ENCODE measurements around the gene BECN2.
"Not testable (repeated sequence)": the region's sequence is repeated elsewhere in the genome, so short reads cannot be mapped to it uniquely, and the experiment has no call there.

- TF ChIP-seq CTCF (IDR thresholded peaks at IDR 0.05); BHLHE40 (IDR thresholded peaks at IDR 0.05; ENCODE audit: low read depth, low read length): not testable (repeated sequence)
These were observed 30.9 kb downstream of the BECN2 start for GRCh38 chr1:241988389-241988930.

All from A549 (cell line).